ENCODE measurements around the gene LENG8. TPM values are rescaled to one million over a fixed set of nuclear protein-coding genes. Genes with fewer than 3 reads are reported as not detected.
"Not testable (repeated sequence)": the region's sequence is repeated elsewhere in the genome, so short reads cannot be mapped to it uniquely, and the experiment has no call there.

Gene LENG8
- polyA plus RNA-seq, 6 donors from 2014 or later = 4.0 to 17.4 (median 8.6) TPM

DNA sequence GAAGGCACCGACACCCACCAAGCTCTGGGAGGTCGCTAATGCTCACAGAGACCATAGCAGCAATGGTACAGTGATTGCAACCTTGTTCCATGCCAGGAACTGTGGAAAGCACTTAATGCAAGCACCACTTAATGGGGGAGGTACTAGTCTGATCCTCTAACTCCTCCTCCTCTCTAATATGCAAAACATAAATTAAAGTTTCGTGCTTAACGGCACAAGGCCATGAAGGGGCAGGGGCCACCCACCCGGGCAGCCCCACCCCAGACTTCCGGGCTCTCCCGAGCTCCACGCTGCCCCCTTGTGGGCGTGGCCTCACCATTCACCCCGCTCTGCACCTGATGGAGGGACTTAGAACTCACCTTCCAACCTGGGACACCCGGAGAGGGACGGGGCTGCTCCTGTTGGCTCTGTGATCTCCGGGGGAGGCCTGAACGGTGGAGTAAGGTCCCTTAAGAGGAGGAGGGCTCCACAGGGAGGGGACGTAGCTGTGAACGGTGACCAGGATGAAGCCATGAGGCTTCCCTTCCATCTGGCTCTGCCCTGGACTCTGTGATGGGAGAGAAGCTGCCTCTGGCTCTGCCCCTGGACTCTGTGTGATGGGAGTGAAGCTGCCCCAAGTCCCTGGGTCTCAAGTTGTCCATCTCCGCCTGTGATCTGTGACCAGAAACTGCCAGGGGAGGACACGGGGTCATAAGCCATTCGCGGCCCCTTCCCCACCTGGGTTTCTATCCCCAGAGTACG lies 60.4 kb downstream of the LENG8 start:
- peak; percentile 19 for DNase-seq
- peaks cover 19 to 49% (median 45%) of the 10 kb centered on the region in 3 donors for H3K27me3 Mint-ChIP-seq
- not testable (repeated sequence) for H3K36me3 Mint-ChIP-seq, H3K9me3 Mint-ChIP-seq
- peak overlapping the region in 1 of 8 donors; percentile 32 for H3K4me3 Mint-ChIP-seq
- ATAC-seq (ENCODE audit: low read depth in 2 of 2) = peak; percentile 95 to 99
- H3K4me1 Mint-ChIP-seq = peaks cover 11 to 25% (median 24%) of the 10 kb centered on the region in 3 donors
- peak overlapping the region in 1 of 6 donors; percentile 20 for H3K27ac Mint-ChIP-seq

Other genes with a start within 250 kb of the LENG8 start
- 1,000 to 10,000 TPM in 3 of 6 donors, 100 to 1,000 TPM in 3; 849 to 1,278 (median 1,006) TPM for gene RPS9, start 248.3 kb upstream of the LENG8 start, polyA plus RNA-seq (ENCODE audit: low read depth in 6 of 6)
- 1 to 10 TPM in 1 of 6 donors, under 1 TPM in 5; 0.29 to 4.6 (median 0.39) TPM for gene LILRB3, start 226.2 kb upstream of the LENG8 start, polyA plus RNA-seq (ENCODE audit: low read depth in 6 of 6)
- gene LILRA6, start 206.4 kb upstream of the LENG8 start, polyA plus RNA-seq (ENCODE audit: low read depth in 6 of 6) = 1 to 10 TPM in 1 of 6 donors, under 1 TPM in 2, not detected in 3; 0.18 to 1.5 (median 0.66) TPM
- not detected for gene LILRB5, start 191.9 kb upstream of the LENG8 start, polyA plus RNA-seq (ENCODE audit: low read depth in 6 of 6)
- 1 to 10 TPM in 2 of 6 donors, under 1 TPM in 3, not detected in 1; 0.36 to 1.6 (median 0.76) TPM for gene LILRB2, start 168.1 kb upstream of the LENG8 start, polyA plus RNA-seq (ENCODE audit: low read depth in 6 of 6)
- gene LILRA5, start 136.0 kb upstream of the LENG8 start, polyA plus RNA-seq (ENCODE audit: low read depth in 6 of 6) = 1 to 10 TPM in 1 of 6 donors, under 1 TPM in 3, not detected in 2; 0.29 to 1.1 (median 0.76) TPM
- gene LILRA4, start 110.0 kb upstream of the LENG8 start, polyA plus RNA-seq (ENCODE audit: low read depth in 6 of 6) = 10 to 100 TPM in 3 of 6 donors, 1 to 10 TPM in 3; 7.1 to 25.7 (median 10.3) TPM
- gene LAIR1, start 84.3 kb upstream of the LENG8 start, polyA plus RNA-seq (ENCODE audit: low read depth in 6 of 6) = 100 to 1,000 TPM; 129 to 246 (median 160) TPM
- gene TTYH1, start 33.7 kb upstream of the LENG8 start, polyA plus RNA-seq (ENCODE audit: low read depth in 6 of 6) = under 1 TPM in 3 of 6 donors, not detected in 3; 0.06 to 0.09 (median 0.08) TPM
- gene LENG9, start 14.6 kb downstream of the LENG8 start, polyA plus RNA-seq (ENCODE audit: low read depth in 6 of 6) = under 1 TPM in 5 of 6 donors, not detected in 1; 0.20 to 0.62 (median 0.31) TPM
- gene CDC42EP5, start 24.1 kb downstream of the LENG8 start, polyA plus RNA-seq (ENCODE audit: low read depth in 6 of 6) = not detected
- under 1 TPM in 3 of 6 donors, not detected in 3; 0.55 to 0.93 (median 0.66) TPM for gene LAIR2, start 53.6 kb downstream of the LENG8 start, polyA plus RNA-seq (ENCODE audit: low read depth in 6 of 6)
- 1 to 10 TPM; 1.4 to 9.2 (median 2.9) TPM for gene LILRA2, start 124.6 kb downstream of the LENG8 start, polyA plus RNA-seq (ENCODE audit: low read depth in 6 of 6)
- 1 to 10 TPM in 1 of 6 donors, under 1 TPM in 4, not detected in 1; 0.35 to 1.4 (median 0.41) TPM for gene LILRA1, start 144.4 kb downstream of the LENG8 start, polyA plus RNA-seq (ENCODE audit: low read depth in 6 of 6)
- gene LILRB1, start 181.3 kb downstream of the LENG8 start, polyA plus RNA-seq (ENCODE audit: low read depth in 6 of 6) = 10 to 100 TPM; 23.7 to 35.7 (median 27.9) TPM
- gene LILRB4, start 213.8 kb downstream of the LENG8 start, polyA plus RNA-seq (ENCODE audit: low read depth in 6 of 6) = under 1 TPM in 2 of 6 donors, not detected in 4; 0.16 to 0.48 TPM